Caco-2 (cell line): ENCODE measurements around the gene ENTPD1. TPM values are rescaled to one million over a fixed set of nuclear protein-coding genes. Genes with fewer than 3 reads are reported as not detected.

Source experiments
- BruUV-seq: library from RNA; stranded (reverse); fragments of 400-500 nt; replicated peaks from 2 replicates; lab custom pipeline; 2021; lab: Mats Ljungman, UMichigan
- CTCF ChIA-PET: fragments of 300-600 bp; sonication (Branson Sonifier 250); formaldehyde crosslinking; loops from one replicate; lab custom pipeline; 2022; ENCODE audit warnings: antibody characterized with exemption; lab: Charles Lee
- POLR2A ChIA-PET: fragments of 300-600 bp; sonication (Branson Sonifier 250); formaldehyde crosslinking; loops from one replicate; lab custom pipeline; 2022; ENCODE audit warnings: antibody characterized with exemption; lab: Charles Lee
- DNase-seq, 2 experiments: peaks; one replicate each; pipeline versions ENCODE4 v3.0.0 to v3.0.0-alpha.2; 2020 to 2022
- H3K27me3 ChIP-seq: replicated peaks from 2 replicates; pipeline ENCODE4 v1.6.0; 2011; ENCODE audit warnings: low read length; ENCODE audit not compliant: control insufficient read depth, insufficient read depth
- H3K36me3 ChIP-seq: 2 replicates; pipeline ENCODE4 v1.5.1; 2011; ENCODE audit warnings: low read length; ENCODE audit not compliant: control insufficient read depth, insufficient read depth
- H3K4me1 ChIP-seq: fragments of 250-450 bp; sonication (Bioruptor Pico); 2 replicates; pipeline ENCODE4 v1.5.1; 2020; ENCODE audit warnings: mild to moderate bottlenecking
- H3K4me3 ChIP-seq: 2 replicates; pipeline ENCODE4 v1.5.1; 2011; ENCODE audit warnings: low read depth, mild to moderate bottlenecking, control low read depth, low read length
- H3K9me3 ChIP-seq: fragments of 250-450 bp; sonication (Bioruptor Pico); 2 replicates; pipeline ENCODE4 v1.5.1; 2020; ENCODE audit warnings: mild to moderate bottlenecking, moderate library complexity
- H3K27ac Mint-ChIP-seq: one replicate; pipeline ENCODE4 v1.8.0; 2022; ENCODE audit warnings: mixed read lengths; ENCODE audit not compliant: unreplicated experiment
- H3K27me3 Mint-ChIP-seq: one replicate; pipeline ENCODE4 v1.8.0; 2022; ENCODE audit warnings: mixed read lengths; ENCODE audit not compliant: insufficient read depth, unreplicated experiment
- H3K36me3 Mint-ChIP-seq: one replicate; pipeline ENCODE4 v1.8.0; 2022; ENCODE audit warnings: mild to moderate bottlenecking, mixed read lengths; ENCODE audit not compliant: insufficient read depth, unreplicated experiment
- H3K4me1 Mint-ChIP-seq: one replicate; pipeline ENCODE4 v1.8.0; 2022; ENCODE audit warnings: low read depth, mixed read lengths; ENCODE audit not compliant: unreplicated experiment
- H3K4me3 Mint-ChIP-seq: one replicate; pipeline ENCODE4 v1.8.0; 2022; ENCODE audit warnings: mild to moderate bottlenecking, moderate library complexity, mixed read lengths; ENCODE audit not compliant: unreplicated experiment
- H3K9me3 Mint-ChIP-seq: one replicate; pipeline ENCODE4 v1.8.0; 2022; ENCODE audit warnings: mixed read lengths; ENCODE audit not compliant: unreplicated experiment
- intact Hi-C: fragments of 100-400 bp; cut with micrococcal nuclease; formaldehyde crosslinking; loops from one replicate; pipeline ENCODE4 v1.10.0; 2022; ENCODE audit not compliant: unreplicated experiment
- total RNA-seq: library from RNA; stranded (reverse); gene quantifications from 2 replicates; pipeline ENCODE4 v1.2.3, GENCODE V29; 2022
- TF ChIP-seq, protein P1 (sequence below), 2 experiments: fragments of 200-600 bp in 1 of 2; IDR thresholded peaks; 1 replicate in 1 of 2; 2 replicates in 1 of 2; pipeline versions ENCODE4 v1.5.1 to v1.8.0; 2011 to 2022; ENCODE audit warnings: antibody characterized with exemption in 1 of 2, control low read depth in 1 of 2, inconsistent platforms in 1 of 2, low read depth in 1 of 2, low read length in 1 of 2, mild to moderate bottlenecking in 1 of 2, moderate library complexity in 1 of 2; ENCODE audit not compliant: insufficient read depth in 1 of 2, severe bottlenecking in 1 of 2, unreplicated experiment in 1 of 2

ENTPD1 gene
- total RNA-seq, 1 experiment from 2014 or later: 2.2 TPM

DNA sequence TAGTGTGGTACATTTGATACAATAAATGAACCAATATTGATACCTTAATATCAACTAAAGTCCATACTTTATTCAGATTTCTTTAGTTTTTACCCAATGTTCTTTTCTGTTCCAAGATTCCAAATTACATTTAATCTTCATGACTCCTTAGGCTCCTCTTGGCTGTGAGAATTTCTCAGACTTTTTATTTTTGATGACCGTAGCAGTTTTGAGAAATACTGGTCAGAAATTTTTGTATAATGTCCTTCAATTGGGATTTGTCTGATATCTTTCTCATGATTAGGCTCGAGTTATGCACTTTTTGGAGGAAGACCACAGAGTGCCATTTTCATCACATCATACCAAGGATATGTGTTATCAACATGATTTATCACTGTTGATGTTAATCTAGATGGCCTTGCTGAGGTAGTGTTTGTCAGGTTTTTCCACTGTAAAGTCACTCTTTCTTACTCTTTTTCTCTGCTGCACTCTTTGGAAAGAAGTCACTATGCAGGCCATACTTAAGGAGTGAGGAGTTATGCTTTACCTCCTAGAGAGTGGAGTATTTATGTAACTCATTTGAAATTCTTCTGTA is 12.9 kb upstream of the ENTPD1 start:
- H3K27me3 Mint-ChIP-seq: peaks cover 2% of the 10 kb centered on the region
- Histone ChIP-seq H3K4me1 (no peaks in the 10 kb centered on the region), H3K27me3 (no peaks in the 10 kb centered on the region), H3K36me3 (no peaks in the 10 kb centered on the region), H3K9me3 (no peaks in the 10 kb centered on the region), H3K4me3 (no peak overlapping the region)
- intact Hi-C loops: no loop called here
- DNase-seq: no peak
- no TSS peak for BruUV-seq
- ChIA-PET POLR2A (no interaction called here), CTCF (interaction anchor here (1.4 kb wide), 1 partner anchor 49 kb away, joined by 5 read pairs; the partner anchor contains the start of gene TCTN3)
- H3K27ac Mint-ChIP-seq: no peak overlapping the region
- TF ChIP-seq, protein P1, sequence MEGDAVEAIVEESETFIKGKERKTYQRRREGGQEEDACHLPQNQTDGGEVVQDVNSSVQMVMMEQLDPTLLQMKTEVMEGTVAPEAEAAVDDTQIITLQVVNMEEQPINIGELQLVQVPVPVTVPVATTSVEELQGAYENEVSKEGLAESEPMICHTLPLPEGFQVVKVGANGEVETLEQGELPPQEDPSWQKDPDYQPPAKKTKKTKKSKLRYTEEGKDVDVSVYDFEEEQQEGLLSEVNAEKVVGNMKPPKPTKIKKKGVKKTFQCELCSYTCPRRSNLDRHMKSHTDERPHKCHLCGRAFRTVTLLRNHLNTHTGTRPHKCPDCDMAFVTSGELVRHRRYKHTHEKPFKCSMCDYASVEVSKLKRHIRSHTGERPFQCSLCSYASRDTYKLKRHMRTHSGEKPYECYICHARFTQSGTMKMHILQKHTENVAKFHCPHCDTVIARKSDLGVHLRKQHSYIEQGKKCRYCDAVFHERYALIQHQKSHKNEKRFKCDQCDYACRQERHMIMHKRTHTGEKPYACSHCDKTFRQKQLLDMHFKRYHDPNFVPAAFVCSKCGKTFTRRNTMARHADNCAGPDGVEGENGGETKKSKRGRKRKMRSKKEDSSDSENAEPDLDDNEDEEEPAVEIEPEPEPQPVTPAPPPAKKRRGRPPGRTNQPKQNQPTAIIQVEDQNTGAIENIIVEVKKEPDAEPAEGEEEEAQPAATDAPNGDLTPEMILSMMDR (IDR thresholded peaks at IDR 0.05; ENCODE audit: insufficient read depth in 1 of 2, low read depth in 1 of 2, low read length in 1 of 2, severe bottlenecking in 1 of 2, unreplicated experiment in 1 of 2): no peak
- peaks cover 10% of the 10 kb centered on the region for H3K9me3 Mint-ChIP-seq
- H3K4me3 Mint-ChIP-seq: no peak overlapping the region
- H3K4me1 Mint-ChIP-seq: no peaks in the 10 kb centered on the region
- H3K36me3 Mint-ChIP-seq: no peaks in the 10 kb centered on the region

DNA sequence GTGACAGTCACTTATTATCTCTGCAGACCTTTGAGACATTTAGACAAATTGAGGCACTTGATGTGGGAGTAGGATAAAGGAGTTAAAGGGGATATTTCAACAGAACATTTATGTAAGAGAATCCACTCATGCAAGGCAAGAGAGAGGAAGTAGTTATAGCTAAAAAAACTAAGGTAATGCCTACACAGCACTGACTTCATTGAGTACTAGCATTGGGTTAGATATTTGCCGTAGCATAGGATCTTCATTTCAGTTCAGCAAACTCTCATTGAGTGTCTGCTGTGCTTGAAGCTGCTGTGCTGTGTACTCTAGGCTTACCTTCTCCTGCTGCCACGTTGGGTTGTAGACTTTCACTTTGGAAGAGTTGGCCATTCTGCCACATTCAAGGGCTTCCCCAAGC is 10.5 kb upstream of the ENTPD1 start:
- no TSS peak for BruUV-seq
- POLR2A ChIA-PET: no interaction called here
- no peaks in the 10 kb centered on the region for H3K36me3 Mint-ChIP-seq

GRCh38 chr10:95748349-95748748 is 7.6 kb upstream of the ENTPD1 start:
- no peaks in the 10 kb centered on the region for H3K9me3 ChIP-seq
- no TSS peak for BruUV-seq
- no peaks in the 10 kb centered on the region for H3K36me3 ChIP-seq
- TF ChIP-seq, protein P1 (IDR thresholded peaks at IDR 0.05; ENCODE audit: insufficient read depth in 1 of 2, low read depth in 1 of 2, low read length in 1 of 2, severe bottlenecking in 1 of 2, unreplicated experiment in 1 of 2): no peak
- Mint-ChIP-seq H3K9me3 (peaks cover 23% of the 10 kb centered on the region), H3K27ac (no peak overlapping the region), H3K4me3 (no peak overlapping the region), H3K36me3 (no peaks in the 10 kb centered on the region), H3K4me1 (no peaks in the 10 kb centered on the region), H3K27me3 (peaks cover 10% of the 10 kb centered on the region)
- CTCF ChIA-PET: no interaction called here
- POLR2A ChIA-PET: no interaction called here
- no peak for DNase-seq
- H3K4me3 ChIP-seq: no peak overlapping the region
- no peaks in the 10 kb centered on the region for H3K27me3 ChIP-seq
- H3K4me1 ChIP-seq: no peaks in the 10 kb centered on the region
- intact Hi-C loops: no loop called here

More for the DNA sequence above, 10.5 kb upstream of the ENTPD1 start:
- intact Hi-C loops: no loop called here
- H3K9me3 ChIP-seq: no peaks in the 10 kb centered on the region
- Mint-ChIP-seq H3K27ac (no peak overlapping the region), H3K4me1 (no peaks in the 10 kb centered on the region), H3K27me3 (peaks cover 2% of the 10 kb centered on the region), H3K4me3 (no peak overlapping the region), H3K9me3 (peaks cover 10% of the 10 kb centered on the region)
- no peak for DNase-seq
- CTCF ChIA-PET: interaction anchor here (1.3 kb wide), 1 partner anchor 52 kb away, joined by 6 read pairs; the partner anchor contains the start of gene TCTN3
- no peaks in the 10 kb centered on the region for H3K4me1 ChIP-seq
- no peak overlapping the region for H3K4me3 ChIP-seq
- no peaks in the 10 kb centered on the region for H3K27me3 ChIP-seq
- no peaks in the 10 kb centered on the region for H3K36me3 ChIP-seq
- TF ChIP-seq, protein P1 (IDR thresholded peaks at IDR 0.05; ENCODE audit: insufficient read depth in 1 of 2, low read depth in 1 of 2, low read length in 1 of 2, severe bottlenecking in 1 of 2, unreplicated experiment in 1 of 2): no peak
